HepG2 (cell line): ENCODE data around the gene CCDC154. TPM values are rescaled to one million over a fixed set of nuclear protein-coding genes. Genes with fewer than 3 reads are reported as not detected.

Experiments
- ATAC-seq: fragments of 200-7000 bp; cut with Tn5 transposase; 3 replicates; pipeline ENCODE4 v1.9.1; 2020; ENCODE audit warnings: mild to moderate bottlenecking, moderate library complexity
- BruUV-seq: library from RNA; stranded (reverse); fragments of 400-500 nt; replicated peaks from 2 replicates; lab custom pipeline; 2021; lab: Mats Ljungman, UMichigan
- CTCF ChIA-PET: fragments of 300-600 bp; formaldehyde crosslinking; extraction: SDS; loops from one replicate; lab custom pipeline; 2021; ENCODE audit warnings: low total read pairs, inconsistent platforms, low intra/inter-chr PET ratio; lab: Yijun Ruan, JAX
- POLR2A ChIA-PET: fragments of 350-600 bp; sonication (Branson Sonifier 250); formaldehyde crosslinking; loops from one replicate; lab custom pipeline; 2020; ENCODE audit warnings: antibody characterized with exemption, inconsistent platforms; lab: Yijun Ruan, JAX
- DNase-seq: peaks from one replicate; pipeline ENCODE4 v3.0.0-alpha.2; 2015; ENCODE audit warnings: low spot score
- FAIRE-seq: peaks from 3 replicates; lab custom pipeline; 2011; peaks lifted over from hg19 to GRCh38; lab: Jason Lieb, UNC
- H2AFZ ChIP-seq: one replicate; pipeline ENCODE4 v1.6.1; 2011; ENCODE audit warnings: low read length, inconsistent platforms
- H3K27ac ChIP-seq: fragments of 300-600 bp; 3 replicates; pipeline ENCODE4 v1.8.0; 2011; ENCODE audit warnings: mixed run types, mild to moderate bottlenecking, mixed read lengths, low read length, inconsistent platforms; ENCODE audit not compliant: insufficient read depth; ENCODE audit errors: extremely low read length
- H3K27me3 ChIP-seq, 2 experiments: fragments of 200-600 bp in 1 of 2; 2 replicates in 1 of 2; 3 replicates in 1 of 2; pipeline versions ENCODE4 v1.6.0 to v1.8.0; 2011; ENCODE audit warnings: low read length in 2 of 2, mild to moderate bottlenecking in 2 of 2, moderate library complexity in 2 of 2, inconsistent platforms in 1 of 2; ENCODE audit not compliant: insufficient read depth in 2 of 2, control insufficient read depth in 1 of 2
- H3K36me3 ChIP-seq, 2 experiments: fragments of 200-600 bp in 1 of 2; replicated peaks in 1 of 2; 2 replicates in 1 of 2; 3 replicates in 1 of 2; pipeline versions ENCODE4 v1.5.1 to v1.8.0; 2011; ENCODE audit warnings: low read length in 2 of 2, inconsistent platforms in 1 of 2; ENCODE audit not compliant: insufficient read depth in 2 of 2, control insufficient read depth in 1 of 2
- H3K4me1 ChIP-seq: 2 replicates; pipeline ENCODE4 v1.5.1; 2012; ENCODE audit warnings: low read length, inconsistent platforms; ENCODE audit not compliant: insufficient read depth
- H3K4me2 ChIP-seq: 2 replicates; pipeline ENCODE4 v1.6.0; 2011; ENCODE audit warnings: low read depth, low read length, inconsistent platforms
- H3K4me3 ChIP-seq, 3 experiments: fragments of 200-600 bp in 1 of 3; sonication (generic), shearing (Covaris generic) in 1 of 3; replicated peaks in 1 of 3; 2 replicates each; pipeline ENCODE4 v1.5.1; 2011 to 2016; ENCODE audit warnings: low read length in 3 of 3, inconsistent platforms in 2 of 3, low read depth in 2 of 3, mild to moderate bottlenecking in 2 of 3, control low read depth in 1 of 3, mixed read lengths in 1 of 3; ENCODE audit not compliant: insufficient read depth in 1 of 3
- H3K79me2 ChIP-seq: one replicate; pipeline ENCODE4 v1.6.1; 2011; ENCODE audit warnings: low read length, inconsistent platforms; ENCODE audit not compliant: insufficient read depth
- H3K9ac ChIP-seq: 2 replicates; pipeline ENCODE4 v1.6.0; 2011; ENCODE audit warnings: mild to moderate bottlenecking, low read depth, low read length, inconsistent platforms; ENCODE audit not compliant: insufficient read depth
- H3K9me3 ChIP-seq: 2 replicates; pipeline ENCODE4 v1.5.1; 2012; ENCODE audit warnings: mild to moderate bottlenecking, low read length
- H4K20me1 ChIP-seq: 2 replicates; pipeline ENCODE4 v1.6.0; 2011; ENCODE audit warnings: inconsistent platforms, mild to moderate bottlenecking, low read length, moderate library complexity; ENCODE audit not compliant: insufficient read depth
- CSRNP1 ChIP-seq: sonication (generic); formaldehyde crosslinking; IDR thresholded peaks from 2 replicates; pipeline ENCODE4 v1.8.1; 2023; ENCODE audit warnings: mild to moderate bottlenecking, missing genetic modification reagents
- GTF2F1 ChIP-seq: fragments of 150-350 bp; IDR thresholded peaks from 2 replicates; pipeline ENCODE4 v1.6.1; 2014; ENCODE audit warnings: low read length
- HNRNPUL1 ChIP-seq: fragments of 200-400 bp; formaldehyde crosslinking; IDR thresholded peaks from 2 replicates; pipeline ENCODE4 v1.6.1; 2017; ENCODE audit warnings: low read depth, mild to moderate bottlenecking, low read length, moderate library complexity
- ISX ChIP-seq: sonication (generic); formaldehyde crosslinking; conservative IDR thresholded peaks from 2 replicates; pipeline ENCODE4 v1.5.0; 2020; ENCODE audit warnings: missing genetic modification reagents
- KLF9 ChIP-seq: IDR thresholded peaks from 2 replicates; pipeline ENCODE4 v1.6.1; 2016; ENCODE audit warnings: low read depth
- MXD1 ChIP-seq: sonication (generic); formaldehyde crosslinking; IDR thresholded peaks from 2 replicates; pipeline ENCODE4 v1.4.0; 2020; ENCODE audit warnings: mild to moderate bottlenecking, missing genetic modification reagents
- NFKBIZ ChIP-seq: IDR thresholded peaks from 2 replicates; pipeline ENCODE4 v1.6.1; 2018; ENCODE audit warnings: missing genetic modification reagents, missing compliant biosample characterization
- NFYB ChIP-seq: sonication (generic); formaldehyde crosslinking; IDR thresholded peaks from 2 replicates; pipeline ENCODE4 v1.4.0; 2020; ENCODE audit warnings: missing genetic modification reagents
- NPAS2 ChIP-seq: sonication (generic); formaldehyde crosslinking; IDR thresholded peaks from 2 replicates; pipeline ENCODE4 v1.8.0; 2022; ENCODE audit warnings: mild to moderate bottlenecking, missing genetic modification reagents, borderline replicate concordance
- RFX1 ChIP-seq: fragments of 450-650 bp; IDR thresholded peaks from 2 replicates; pipeline ENCODE4 v1.6.1; 2017
- SOX6 ChIP-seq, 2 experiments: fragments of 450-650 bp in 1 of 2; sonication (generic) in 1 of 2; formaldehyde crosslinking in 1 of 2; IDR thresholded peaks; 2 replicates each; pipeline versions ENCODE4 v1.4.0 to v1.6.1; 2017 to 2020; ENCODE audit warnings: antibody characterized with exemption in 1 of 2, mild to moderate bottlenecking in 1 of 2, missing genetic modification reagents in 1 of 2
- STAT5B ChIP-seq: sonication (generic); formaldehyde crosslinking; IDR thresholded peaks from 2 replicates; pipeline ENCODE4 v1.4.0; 2020; ENCODE audit warnings: missing genetic modification reagents
- ZFP36L1 ChIP-seq: sonication (generic); formaldehyde crosslinking; IDR thresholded peaks from 2 replicates; pipeline ENCODE4 v1.8.0; 2022; ENCODE audit warnings: mild to moderate bottlenecking, missing genetic modification reagents, moderate library complexity
- ZFYVE20 ChIP-seq: sonication (generic); formaldehyde crosslinking; IDR thresholded peaks from 2 replicates; pipeline ENCODE4 v1.8.0; 2023; ENCODE audit warnings: low read depth, mild to moderate bottlenecking, moderate library complexity, missing genetic modification reagents, borderline replicate concordance
- ZNF251 ChIP-seq: sonication (generic); formaldehyde crosslinking; IDR thresholded peaks from 2 replicates; pipeline ENCODE4 v1.9.0; 2021; ENCODE audit warnings: mild to moderate bottlenecking, missing genetic modification reagents
- ZNF44 ChIP-seq: sonication (generic); formaldehyde crosslinking; IDR thresholded peaks from 2 replicates; pipeline ENCODE4 v1.5.1; 2020; ENCODE audit warnings: mild to moderate bottlenecking, missing genetic modification reagents
- ZNF737 ChIP-seq: sonication (generic); formaldehyde crosslinking; IDR thresholded peaks from 2 replicates; pipeline ENCODE4 v1.5.0; 2020; ENCODE audit warnings: missing genetic modification reagents, mild to moderate bottlenecking, borderline replicate concordance
- WGBS: methylation state at CpG from one replicate; pipeline ENCODE4 v1.1.6; 2017; ENCODE audit warnings: low lambda C conversion rate; 5-methylcytosine and 5-hydroxymethylcytosine counted together
- in situ Hi-C: cut with HindIII; loops from 2 replicates; pipeline ENCODE4 v1.10.0; 2017; ENCODE audit warnings: low pct_unique_long_range_greater_than_20kb; ENCODE audit not compliant: extremely low pct_ligation_motif_present
- intact Hi-C: fragments of 100-400 bp; cut with micrococcal nuclease; formaldehyde crosslinking; loops from one replicate; pipeline ENCODE4 v1.10.0; 2022; ENCODE audit not compliant: unreplicated experiment
- polyA plus RNA-seq, 8 experiments: library from polyadenylated mRNA; depleted of rRNA in 3 of 8; stranded (reverse) in 7 of 8; unstranded in 1 of 8; fragments of >200 nt; fragmentation: Illumina TruSeq in 4 of 8; extraction: Trizol in 4 of 8; gene quantifications; 2 replicates each; pipeline versions ENCODE4 v1.2.1 to v1.2.3, GENCODE V29; 2011 to 2016; ENCODE audit warnings: low read depth in 4 of 8, missing spikeins in 1 of 8, mixed read lengths in 1 of 8; ENCODE audit not compliant: insufficient read depth in 1 of 8
- total RNA-seq, 5 experiments: library from RNA; depleted of rRNA; stranded (reverse); fragments of >200 nt; fragmentation: Illumina TruSeq; extraction: Trizol; gene quantifications; 2 replicates each; pipeline ENCODE4 v1.2.3, GENCODE V29; 2016; ENCODE audit warnings: low read depth in 1 of 5
- TF ChIP-seq, protein P1 (sequence below): sonication (generic); formaldehyde crosslinking; IDR thresholded peaks from 2 replicates; pipeline ENCODE4 v1.5.1; 2020; ENCODE audit warnings: missing genetic modification reagents, mild to moderate bottlenecking, borderline replicate concordance

CCDC154 gene
- total and polyA plus RNA-seq, 2 of the 13 experiments (the other 11 are each of a cell fraction or from before 2014, with no cell fraction given): 0.92 to 1.5 TPM

DNA sequence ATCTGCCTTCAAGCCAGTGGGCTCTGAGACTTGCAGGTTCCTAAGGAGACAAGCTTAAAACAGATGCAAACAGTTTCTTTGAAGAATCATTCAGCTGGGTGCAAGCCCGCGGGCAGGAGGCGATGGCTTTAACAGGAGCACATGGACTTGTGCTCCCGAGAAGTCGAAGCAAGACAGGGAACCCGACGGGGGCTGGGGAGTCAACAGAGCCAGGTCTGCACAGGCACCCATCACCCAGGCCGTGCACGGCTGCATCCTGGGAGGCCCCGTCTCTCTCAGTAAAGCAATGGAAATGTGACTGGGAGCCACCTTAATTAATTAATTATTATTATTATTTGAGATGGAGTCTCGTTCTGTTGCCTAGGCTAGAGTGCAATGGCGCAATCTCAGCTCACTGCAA is 44.7 kb upstream of the CCDC154 start:
- ATAC-seq (no peak), DNase-seq (no peak), FAIRE-seq (no peak)
- in situ Hi-C loops: no loop called here
- Histone ChIP-seq H3K4me3 (no peak overlapping the region), H3K36me3 (no peaks in the 10 kb centered on the region), H3K4me2 (no peak overlapping the region), H4K20me1 (no peaks in the 10 kb centered on the region), H3K4me1 (peaks cover 29% of the 10 kb centered on the region), H2AFZ (no peak overlapping the region), H3K9ac (no peak overlapping the region), H3K27ac (no peak overlapping the region), H3K9me3 (no peaks in the 10 kb centered on the region), H3K79me2 (peaks cover 3% of the 10 kb centered on the region), H3K27me3 (peaks cover 3 to 38% of the 10 kb centered on the region in 2 experiments; a peak in 4 of 5 replicates)
- ChIA-PET CTCF (no interaction called here), POLR2A (no interaction called here)
- TF ChIP-seq HNRNPUL1 (no peak), STAT5B (CRISPR knock-in tag) (no peak), KLF9 (CRISPR knock-in tag) (no peak), NFKBIZ (CRISPR knock-in tag) (no peak), ZFP36L1 (CRISPR knock-in tag) (no peak), ZNF737 (CRISPR knock-in tag) (no peak), ISX (no peak), NPAS2 (CRISPR knock-in tag) (no peak), ZNF44 (CRISPR knock-in tag) (no peak), CSRNP1 (no peak), GTF2F1 (no peak), MXD1 (CRISPR knock-in tag) (no peak), ZFYVE20 (CRISPR knock-in tag) (no peak), NFYB (CRISPR knock-in tag) (no peak), ZNF251 (no peak), SOX6 (IDR thresholded peaks at IDR 0.05) (no peak), SOX6 (CRISPR knock-in tag; IDR thresholded peaks at IDR 0.05) (no peak), RFX1 (no peak)
- TF ChIP-seq, protein P1, sequence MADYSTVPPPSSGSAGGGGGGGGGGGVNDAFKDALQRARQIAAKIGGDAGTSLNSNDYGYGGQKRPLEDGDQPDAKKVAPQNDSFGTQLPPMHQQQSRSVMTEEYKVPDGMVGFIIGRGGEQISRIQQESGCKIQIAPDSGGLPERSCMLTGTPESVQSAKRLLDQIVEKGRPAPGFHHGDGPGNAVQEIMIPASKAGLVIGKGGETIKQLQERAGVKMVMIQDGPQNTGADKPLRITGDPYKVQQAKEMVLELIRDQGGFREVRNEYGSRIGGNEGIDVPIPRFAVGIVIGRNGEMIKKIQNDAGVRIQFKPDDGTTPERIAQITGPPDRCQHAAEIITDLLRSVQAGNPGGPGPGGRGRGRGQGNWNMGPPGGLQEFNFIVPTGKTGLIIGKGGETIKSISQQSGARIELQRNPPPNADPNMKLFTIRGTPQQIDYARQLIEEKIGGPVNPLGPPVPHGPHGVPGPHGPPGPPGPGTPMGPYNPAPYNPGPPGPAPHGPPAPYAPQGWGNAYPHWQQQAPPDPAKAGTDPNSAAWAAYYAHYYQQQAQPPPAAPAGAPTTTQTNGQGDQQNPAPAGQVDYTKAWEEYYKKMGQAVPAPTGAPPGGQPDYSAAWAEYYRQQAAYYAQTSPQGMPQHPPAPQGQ (CRISPR knock-in tag): no peak
- 60% methylated on average over 7 of the region's 12 CpGs for WGBS
- BruUV-seq: no TSS peak
- intact Hi-C loops: no loop called here
